Stimulated activated CD4-positive, alpha-beta T cell treated with anti-CD3 and anti-CD28 coated beads, Interleukin-4, amount 100 ng/mL, for 48 hours (primary cell): ENCODE data around the gene STPG1.

ENCODE experiments used
- DNase-seq, 2 donors: peaks; one replicate each; pipeline ENCODE4 v3.0.0-alpha.2; 2020; ENCODE audit warnings: low read depth in 2 of 2

The STPG1 gene

GRCh38 chr1:24318615-24319311 is 94.8 kb downstream of the STPG1 start:
- DNase-seq: no peak

- no peak for DNase-seq
Observed at GRCh38 chr1:24317956-24318614, 95.5 kb downstream of the STPG1 start.

GRCh38 chr1:24317081-24317480 is 96.5 kb downstream of the STPG1 start:
- DNase-seq: no peak

GRCh38 chr1:24316645-24317044 is 96.9 kb downstream of the STPG1 start:
- no peak for DNase-seq

- no peak for DNase-seq
Observed at GRCh38 chr1:24315391-24315790, 98.2 kb downstream of the STPG1 start.

- DNase-seq: no peak
Observed at GRCh38 chr1:24311741-24312140, 101.8 kb downstream of the STPG1 start.

GRCh38 chr1:24311234-24311633 is 102.3 kb downstream of the STPG1 start:
- DNase-seq: no peak

- peak; percentile 14 to 27 for DNase-seq
Observed at GRCh38 chr1:24309762-24310485, 103.7 kb downstream of the STPG1 start.

GRCh38 chr1:24308365-24309015 is 105.1 kb downstream of the STPG1 start:
- no peak for DNase-seq
